NCI-H1092 treated with DMSO at 0.1 percent for 48 hours (cell line): ENCODE data around the gene TEX14.
A peak's percentile ranks its signal among the peaks of the same experiment; 100 is the strongest.
"Not testable (repeated sequence)": the region's sequence is repeated elsewhere in the genome, so short reads cannot be mapped to it uniquely, and the experiment has no call there.

Experiments used
- DNase-seq: peaks from one replicate; lab custom pipeline; 2025; lab: John Stamatoyannopoulos, UW

TEX14 gene

DNA sequence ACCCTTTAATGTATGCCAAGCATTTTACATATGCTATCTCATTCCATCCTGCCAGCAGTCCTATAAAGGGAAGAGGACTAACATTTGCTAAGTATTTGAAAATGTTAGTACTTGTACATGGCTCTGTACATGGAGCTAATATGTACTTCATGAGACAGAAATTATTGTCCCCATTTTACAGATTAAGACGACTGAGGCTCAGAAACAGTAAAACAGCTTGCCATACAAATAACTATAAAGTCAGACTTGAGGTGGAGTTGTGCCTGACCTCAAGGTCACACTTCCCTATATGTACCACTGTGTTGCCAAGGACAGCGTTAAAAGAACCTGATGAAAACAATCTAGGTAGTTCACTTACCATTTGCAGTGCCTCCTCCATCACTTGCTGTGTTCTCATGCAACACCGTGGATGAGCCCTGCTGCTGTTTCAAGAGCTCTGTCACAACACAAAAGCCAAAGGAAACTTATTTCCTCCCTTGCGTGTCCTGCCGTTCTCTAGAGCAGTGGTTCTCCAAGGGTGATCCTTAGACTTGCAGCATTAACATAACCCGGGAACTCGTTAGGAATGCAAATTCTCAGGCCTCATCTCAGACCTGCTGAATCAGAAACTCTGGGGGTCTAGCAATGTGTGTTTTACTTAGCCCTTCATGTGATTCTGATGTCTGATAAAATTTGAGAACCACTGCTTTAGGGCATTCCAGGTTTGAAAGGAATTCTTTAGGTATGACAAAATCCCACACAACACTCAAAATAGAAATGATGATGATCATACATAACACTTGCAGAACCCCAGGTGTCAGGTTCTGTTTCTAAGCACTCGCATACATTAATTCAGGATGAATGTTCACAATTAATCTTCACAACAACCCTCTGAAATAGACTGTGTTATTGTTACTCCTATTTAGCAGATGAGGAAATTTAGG is 126.2 kb downstream of the TEX14 start:
- DNase-seq = no peak

DNA sequence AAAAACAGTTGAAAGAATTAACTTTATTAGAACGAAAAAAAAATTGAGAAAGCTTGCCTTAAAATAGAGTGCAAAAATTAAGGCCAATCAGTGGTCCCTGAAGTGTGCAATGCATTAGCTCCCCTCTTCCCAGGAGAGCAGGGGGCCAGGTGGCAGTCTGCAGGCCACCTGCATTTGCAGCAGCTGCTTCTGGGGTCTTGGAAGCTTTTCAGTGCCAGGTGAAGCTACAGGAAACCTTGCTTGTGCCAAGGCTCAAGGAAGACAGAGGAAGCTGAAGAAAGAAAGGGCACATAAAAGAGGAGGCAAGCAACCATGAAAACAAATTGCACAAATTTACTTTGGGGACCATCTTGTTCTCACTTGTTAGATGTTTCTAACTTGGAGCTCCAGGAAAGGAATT is 126.9 kb downstream of the TEX14 start:
- no peak for DNase-seq

DNA sequence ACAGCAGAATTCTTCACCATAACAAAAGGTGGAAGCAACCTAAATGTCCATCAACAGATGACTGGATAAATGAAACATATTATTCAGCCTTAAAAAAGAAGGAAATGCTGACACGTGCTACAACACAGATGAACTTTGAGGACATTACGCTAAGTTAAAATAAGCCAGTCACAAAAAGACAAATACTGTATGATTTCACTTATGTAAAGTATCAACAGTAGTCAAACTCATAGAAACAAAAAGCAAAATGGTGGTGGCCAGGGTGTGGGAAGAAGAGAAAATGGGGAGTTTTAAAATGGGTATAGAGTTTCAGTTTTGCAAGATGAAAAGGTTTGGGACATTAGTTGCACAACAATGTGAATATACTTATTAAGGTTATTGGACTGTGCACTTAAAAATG is 127.6 kb downstream of the TEX14 start:
- no peak for DNase-seq

DNA sequence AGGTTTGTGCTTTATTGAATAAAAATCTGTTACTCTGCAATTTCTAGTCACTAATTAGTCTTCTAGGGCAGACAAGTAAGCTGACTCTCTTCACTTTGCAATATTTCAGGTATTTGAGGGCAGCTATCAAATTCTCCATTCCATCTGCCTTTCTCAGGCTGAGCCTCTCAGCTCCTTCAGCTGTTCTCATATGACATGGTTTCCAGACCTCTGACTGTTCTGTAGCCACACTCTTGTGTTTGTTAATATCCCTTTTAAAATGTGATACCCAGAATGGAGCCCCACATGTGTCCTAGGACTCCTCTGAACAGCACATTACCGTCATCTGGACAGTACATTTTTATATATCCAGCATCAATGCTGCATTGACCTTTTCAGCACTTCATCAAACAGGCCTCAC is 131.3 kb downstream of the TEX14 start:
- DNase-seq = no peak

DNA sequence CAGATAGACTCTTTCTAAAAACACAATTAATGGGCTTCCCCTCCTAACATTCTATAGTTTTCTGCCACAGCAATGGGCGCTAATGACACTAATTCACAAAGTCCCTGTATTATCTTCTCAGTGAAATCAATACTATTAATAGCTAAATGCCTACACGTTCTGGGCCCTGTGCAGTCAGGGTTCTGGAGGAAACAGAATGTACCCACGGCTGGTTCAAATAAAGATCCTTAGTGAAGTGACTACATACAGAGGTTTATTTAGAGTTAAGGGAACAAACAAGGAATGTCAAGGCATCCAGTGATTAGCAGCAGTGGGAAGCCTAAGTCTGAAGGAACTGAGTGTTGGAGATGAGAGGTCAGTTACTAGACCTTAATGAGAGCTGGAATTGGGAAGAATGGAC is 133.9 kb downstream of the TEX14 start:
- no peak for DNase-seq

DNA sequence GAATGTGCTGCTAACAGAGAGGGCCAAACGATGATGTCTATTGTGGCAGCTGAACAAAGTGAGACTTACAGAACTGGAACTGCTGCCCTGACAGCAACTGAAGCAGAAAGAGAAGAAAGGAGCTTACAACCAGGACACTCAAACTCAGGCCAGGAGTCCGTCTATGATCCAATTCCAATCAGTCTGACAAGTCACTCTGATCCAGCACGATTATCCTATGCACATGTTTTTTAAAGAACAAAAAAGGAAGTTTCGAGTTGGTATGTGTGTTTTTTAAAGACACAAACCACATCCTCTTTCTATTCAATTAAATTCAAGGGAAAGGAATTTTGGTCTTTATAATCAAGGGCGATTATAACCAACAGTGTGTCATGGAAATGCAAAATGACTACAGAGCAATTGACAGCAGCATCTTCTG is 135.0 kb downstream of the TEX14 start:
- no peak for DNase-seq

DNA sequence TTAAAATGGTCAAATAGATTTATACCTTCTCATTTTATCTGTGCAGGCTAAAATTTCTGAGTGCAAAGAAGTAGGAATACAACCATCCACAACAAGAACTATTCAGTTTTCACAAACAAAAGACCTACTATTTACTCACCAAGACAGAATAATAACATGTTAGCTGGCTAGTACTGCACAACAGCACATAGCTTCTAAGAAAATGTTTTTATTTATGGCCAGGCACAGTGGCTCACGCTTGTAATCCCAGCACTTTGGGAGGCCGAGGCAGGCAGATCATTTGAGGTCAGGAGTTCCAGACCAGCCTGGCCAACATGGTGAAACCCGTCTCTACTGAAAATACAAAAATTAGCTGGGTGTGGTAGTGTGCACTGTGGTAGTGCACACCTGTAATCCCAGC is 136.7 kb downstream of the TEX14 start:
- DNase-seq = not testable (repeated sequence)

DNA sequence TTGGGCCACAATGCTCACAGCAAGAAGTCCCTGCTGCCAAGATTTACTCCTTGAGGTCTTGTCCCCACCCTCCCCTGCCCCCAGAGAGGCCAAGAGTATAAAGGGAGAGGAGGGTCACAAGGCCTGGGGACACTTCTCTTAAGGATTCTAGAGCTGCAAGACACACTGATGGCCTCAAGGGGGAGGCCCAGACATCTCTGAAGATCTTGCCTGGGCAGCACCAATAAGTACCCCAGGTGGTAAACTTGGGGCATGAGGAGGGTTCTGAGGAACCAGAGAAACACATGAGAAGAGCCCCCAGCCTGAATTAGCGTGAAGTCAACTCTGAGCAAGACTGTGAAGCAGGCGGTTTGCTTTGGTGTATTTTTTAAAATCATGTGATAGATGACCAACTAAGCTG is 150.6 kb downstream of the TEX14 start:
- no peak for DNase-seq

DNA sequence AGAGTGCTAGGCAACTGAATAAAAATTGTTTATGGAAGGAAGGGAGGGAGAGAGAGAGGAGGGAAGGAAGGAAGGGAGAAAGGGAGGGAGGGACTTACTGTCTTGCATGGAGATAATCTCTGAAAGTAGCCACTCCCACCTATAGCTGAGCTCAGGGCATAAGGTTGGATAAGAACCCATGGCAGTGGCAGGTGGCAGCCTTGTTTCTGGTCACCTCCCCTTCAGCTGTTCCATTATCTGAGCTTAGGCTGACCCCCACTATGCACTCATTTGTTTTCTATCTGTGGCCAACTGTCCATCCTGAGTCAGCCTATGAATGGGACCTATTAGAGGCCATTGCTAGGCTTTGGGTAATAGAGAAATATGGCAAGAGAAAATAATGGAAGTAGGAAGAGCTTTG is 152.1 kb downstream of the TEX14 start:
- DNase-seq = no peak

DNA sequence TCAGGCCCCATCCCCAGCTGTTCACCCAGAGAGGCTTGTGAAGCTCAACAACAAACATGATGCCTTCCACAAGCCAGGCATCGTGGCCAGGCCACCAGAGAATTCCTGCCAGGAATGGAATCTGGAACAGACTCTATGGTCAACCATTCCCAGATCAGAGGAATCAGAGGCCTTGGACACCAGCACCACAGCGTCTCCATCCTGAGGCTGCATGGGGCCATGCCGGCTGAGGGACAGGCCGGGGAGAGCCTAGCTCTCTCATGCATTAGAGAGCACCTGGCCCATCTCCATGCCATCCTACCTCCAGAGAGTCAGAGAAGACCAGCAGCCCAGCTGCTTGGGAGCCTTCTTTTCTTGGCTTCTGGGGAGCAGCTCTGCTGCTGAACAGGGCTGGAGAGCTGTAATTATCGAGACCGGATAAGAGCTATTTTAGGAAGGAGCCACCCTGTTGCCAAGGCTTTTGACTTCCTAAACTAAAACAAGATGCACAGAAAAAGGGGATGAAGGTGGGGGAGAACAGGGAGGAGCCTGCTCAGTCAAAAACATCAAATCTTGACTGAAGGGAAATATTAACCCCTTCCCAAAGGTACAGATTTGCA is 152.9 kb downstream of the TEX14 start:
- no peak for DNase-seq

DNA sequence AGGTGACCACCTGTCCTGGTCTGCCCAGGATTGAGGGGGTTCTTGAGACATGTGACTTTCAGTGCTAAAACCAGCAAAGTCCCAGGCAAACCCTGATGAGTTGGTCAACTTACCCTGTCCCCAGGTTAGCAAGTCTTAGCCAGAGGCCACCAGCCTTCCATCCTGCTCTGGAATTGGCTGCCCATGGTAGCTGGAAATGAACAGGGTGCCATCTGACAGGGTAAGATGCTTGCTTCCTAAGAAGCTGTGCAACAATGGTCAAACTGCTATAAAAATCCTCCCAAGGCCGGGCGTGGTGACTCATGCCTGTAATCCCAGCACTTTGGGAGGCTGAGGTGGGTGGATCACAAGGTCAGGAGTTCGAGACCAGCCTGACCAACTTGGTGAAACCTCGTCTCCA is 154.6 kb downstream of the TEX14 start:
- DNase-seq = no peak

DNA sequence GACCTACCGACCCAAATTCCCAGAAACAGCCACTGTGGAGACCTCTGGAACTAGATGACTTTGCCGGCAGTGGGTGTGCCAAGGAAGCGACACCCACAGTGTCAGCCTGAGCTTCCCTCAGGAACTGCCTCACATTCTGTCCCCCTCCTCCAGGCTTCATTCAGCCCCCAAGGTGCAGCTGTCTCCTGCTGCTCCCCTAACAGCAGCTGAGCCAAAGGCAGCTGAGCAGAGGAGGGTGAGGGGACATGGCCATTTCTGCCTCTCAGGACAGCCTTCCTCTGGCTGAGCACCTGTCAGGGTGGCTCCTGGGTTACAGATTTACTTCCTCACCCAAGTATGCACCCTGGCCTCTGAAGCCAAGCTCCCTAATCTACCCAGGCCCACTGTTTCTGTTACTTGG is 155.3 kb downstream of the TEX14 start:
- no peak for DNase-seq

DNA sequence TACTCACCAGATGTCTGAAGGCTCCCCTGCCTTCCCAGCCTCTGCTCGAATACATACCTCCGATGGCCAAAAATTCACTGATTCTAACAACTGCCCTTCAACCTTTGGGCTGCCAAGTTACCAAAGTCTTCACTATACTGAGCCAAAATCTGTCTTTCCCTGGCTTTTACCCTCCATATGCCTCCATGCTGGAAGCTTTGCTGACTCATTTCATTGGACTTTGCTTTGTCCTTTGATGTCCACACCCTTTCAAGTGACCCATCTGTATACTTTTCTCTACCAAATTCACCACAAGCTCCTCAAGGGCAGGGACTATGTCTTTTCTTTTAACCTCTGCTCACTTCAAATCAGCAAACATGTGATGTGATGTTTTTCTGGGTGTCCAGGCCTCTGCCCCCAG is 156.4 kb downstream of the TEX14 start:
- no peak for DNase-seq

DNA sequence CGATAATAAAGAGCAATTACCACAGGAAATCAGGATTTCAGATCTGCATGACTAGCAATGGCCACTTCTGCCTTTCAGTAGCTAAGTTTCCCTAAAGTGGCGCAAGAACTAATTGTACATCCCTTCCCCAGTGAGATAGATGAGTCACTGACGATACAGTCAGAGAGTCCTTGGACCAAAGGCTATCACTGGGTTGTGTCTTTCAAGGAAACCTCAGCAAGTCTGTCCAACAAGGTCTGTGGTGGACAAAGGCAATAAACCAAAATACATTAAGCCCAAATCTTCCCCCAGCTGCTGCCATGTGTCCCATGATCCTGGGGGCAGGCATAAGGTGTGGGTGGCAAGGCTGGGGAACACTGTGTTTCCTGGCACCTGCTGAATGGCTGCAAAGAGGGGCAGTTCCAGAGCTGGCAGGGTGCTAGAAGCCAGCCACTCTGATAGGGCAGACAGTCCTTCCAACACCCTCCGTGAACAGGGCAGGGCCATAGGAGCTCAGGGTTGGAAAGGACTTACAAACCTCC is 156.9 kb downstream of the TEX14 start:
- no peak for DNase-seq

DNA sequence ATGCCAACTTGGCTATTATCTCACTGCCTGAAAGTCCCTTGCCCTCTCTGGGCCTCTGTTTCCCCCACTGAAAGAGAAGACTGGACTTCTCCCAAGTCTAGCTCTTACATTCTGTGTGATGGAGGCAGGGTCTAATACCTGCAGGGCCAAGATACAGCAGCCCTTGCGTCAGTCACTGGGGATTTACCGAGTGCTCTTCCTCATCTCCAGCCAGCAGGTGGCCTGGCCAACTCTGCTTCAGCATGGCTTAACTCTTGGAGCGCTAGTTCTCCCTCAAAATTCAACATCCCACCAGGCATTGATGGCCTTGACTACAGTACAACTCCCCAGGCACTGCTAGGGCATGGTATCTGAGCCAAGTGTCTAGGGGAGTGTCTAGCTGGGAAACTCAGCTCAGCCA is 157.5 kb downstream of the TEX14 start:
- no peak for DNase-seq

DNA sequence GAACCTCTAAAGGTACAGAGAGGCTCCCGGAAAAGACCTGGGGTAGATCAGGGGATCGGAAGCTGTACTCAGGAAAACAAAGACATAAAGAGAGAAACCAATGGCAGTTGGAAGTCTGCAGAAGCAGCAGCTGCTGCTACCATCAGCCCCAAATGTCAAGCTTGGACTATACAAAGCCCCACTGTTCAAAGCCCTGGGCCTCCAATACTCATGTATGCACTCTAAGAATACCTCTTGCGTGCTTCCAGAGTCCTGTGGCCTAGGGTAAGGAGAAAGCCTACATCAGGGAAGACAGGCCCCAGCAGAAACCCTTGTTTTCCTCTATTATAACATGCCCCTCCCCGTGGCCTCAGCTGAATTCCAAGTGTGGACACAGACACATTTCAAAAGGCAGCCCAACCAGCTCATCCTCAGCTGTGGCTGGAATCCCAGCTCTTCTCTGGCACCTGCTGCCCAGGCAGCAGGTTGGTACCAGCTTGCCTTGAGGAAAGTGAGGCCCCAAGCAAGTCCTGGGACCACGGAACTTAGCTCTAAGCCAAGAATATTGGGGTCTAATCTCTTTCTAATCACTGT is 158.1 kb downstream of the TEX14 start:
- DNase-seq = no peak

DNA sequence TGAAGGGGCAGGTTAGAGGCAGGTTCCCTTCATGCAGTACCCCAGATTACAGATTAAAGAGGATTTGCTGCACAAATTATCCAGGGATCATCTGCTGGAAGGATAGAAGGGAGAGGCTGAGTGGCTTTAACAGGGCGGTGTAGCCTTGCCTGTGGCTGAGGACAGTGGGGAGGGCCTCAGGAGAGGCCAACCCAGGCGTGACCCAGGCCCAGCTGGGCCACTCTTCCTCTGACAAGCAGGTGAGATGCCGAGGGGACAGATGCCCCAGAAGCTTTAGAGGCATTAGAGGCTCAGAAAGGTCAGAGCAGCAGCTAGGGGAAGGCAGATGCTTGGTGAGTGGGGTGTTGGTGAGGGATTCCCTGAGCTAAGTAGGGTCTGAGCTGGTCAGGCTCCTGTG is 159.3 kb downstream of the TEX14 start:
- DNase-seq = no peak

DNA sequence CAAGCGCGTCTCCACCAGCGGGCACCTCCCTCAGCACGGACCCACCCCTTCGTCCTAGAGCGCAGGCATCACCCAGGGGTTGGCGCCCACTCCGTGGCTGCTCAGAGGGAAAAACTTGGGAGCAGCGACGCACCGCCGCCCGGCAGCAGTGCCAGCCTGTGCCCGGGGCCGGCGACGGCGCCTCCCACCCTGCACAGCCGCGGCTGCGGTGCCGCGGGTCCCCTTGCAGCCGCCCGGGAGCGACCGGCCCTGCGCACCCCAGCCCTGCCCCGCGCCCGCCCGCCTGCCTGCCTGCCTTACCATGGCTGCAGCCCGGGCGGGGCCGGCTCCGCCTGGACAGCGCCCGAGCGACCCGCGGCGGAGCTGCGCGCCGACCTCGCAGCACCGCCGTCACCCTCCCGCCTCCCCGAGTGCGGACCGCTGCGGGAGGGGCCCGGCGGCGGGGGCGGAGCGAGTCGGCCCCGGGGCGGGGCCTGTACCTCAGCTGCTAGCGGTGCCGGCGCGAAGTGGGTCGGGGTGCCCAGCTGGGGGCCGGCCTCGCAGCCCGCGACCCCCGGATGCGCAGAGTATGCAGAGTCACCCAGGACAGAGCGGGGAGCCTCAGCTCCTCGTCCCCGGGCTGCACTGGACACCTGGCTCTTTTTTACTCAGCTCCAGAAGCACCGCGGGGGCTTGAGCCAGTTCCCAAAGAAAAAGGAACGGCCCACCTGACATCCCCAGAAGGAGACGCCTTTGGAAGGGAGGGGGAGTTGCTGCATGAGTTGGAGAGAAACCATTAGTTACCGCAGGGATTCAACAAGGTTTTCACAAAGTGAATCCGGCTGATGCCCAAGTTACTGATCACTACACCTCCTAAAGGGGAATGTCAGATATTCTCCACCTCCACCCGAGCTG is 159.9 kb downstream of the TEX14 start:
- peak; percentile 22 for DNase-seq

DNA sequence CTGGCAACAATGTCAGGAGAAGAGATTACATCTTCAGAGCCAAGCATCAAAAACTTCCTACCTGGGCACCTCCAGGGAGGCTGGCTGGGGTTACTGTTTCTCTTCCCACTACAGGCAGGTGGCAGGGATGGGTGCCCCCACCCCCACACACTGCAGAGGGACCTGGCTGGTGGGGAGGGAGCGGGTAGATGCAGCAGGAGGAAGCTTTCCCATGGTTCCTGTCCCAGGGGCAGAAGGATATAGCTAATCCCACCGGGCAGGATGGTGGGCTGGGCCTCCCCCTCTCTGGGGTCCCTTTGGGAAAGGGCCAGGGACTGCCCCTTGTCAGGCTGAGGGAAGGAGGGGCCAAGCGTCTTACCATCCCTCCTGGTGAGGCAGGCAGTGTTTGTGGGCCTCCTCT is 160.7 kb downstream of the TEX14 start:
- no peak for DNase-seq

DNA sequence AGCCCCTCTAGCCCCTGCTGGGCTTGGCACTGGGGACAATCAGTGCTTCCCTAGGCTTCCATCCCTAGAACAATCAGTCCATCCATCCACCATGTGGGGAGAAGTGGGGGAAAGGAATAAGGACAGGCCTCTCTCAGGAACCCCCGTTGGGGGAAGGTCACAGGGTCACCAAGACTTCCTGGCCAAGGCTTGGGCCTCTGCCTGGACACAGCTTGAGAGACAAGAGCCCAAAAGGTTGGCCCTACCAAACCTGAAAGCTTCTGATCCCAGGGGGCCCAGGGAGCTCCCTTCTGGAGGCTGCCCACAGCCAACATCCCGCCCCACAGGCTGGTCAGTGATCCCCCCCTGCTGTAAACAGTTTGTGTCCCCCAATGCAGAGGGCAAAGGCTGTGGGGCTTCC is 161.2 kb downstream of the TEX14 start:
- no peak for DNase-seq

DNA sequence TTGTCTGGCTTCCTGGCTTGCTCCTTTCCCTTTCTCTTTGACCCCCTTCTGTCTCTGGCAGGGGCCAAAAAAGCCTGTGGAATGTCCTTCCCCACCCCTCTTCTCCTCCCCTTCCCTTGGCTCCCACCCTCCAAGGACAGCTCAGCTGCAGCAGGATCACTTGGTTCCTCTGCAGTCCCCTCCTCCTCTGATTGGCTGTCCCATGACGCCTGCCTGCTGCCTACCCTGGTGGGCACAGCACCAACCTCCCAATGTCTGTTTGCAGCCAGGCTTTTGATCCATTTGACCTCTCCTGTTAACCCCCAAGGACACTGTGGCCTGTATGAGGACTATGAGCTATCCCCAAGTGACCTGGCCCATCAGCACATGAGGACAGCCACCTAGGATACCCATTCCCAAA is 162.6 kb downstream of the TEX14 start:
- no peak for DNase-seq

DNA sequence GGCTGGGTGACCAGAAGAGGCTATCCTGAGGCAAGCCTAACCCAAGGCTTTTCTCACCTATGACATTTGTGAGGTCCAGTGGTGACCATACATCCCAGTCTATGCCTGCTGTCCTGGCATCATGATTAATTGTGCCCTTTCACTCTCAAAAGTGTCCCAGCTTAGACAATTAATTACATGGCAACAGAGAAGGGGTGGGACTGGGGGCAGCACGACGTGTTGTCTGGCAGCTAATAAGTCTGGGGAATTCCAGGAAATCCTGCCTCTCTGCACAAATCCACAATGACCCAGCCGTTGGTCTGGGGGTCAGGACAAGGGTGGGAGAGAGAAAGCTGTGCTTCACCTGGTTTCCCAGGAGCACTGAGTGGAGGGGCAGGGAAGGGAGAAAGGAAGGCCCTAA is 163.4 kb downstream of the TEX14 start:
- no peak for DNase-seq
